ENCODE measurements around the gene EEF2. TPM values are rescaled to one million over a fixed set of nuclear protein-coding genes. Genes with fewer than 3 reads are reported as not detected.

The EEF2 gene
- total and polyA plus RNA-seq, 2 donors (not counting 1 experiment from before 2014, with no cell fraction given), result 1,449 to 3,167 TPM

GRCh38 chr19:4034048-4035017, 49.1 kb upstream of the EEF2 start:
- Histone ChIP-seq H2AFZ (ENCODE audit: insufficient read depth, low read depth, low read length, poor library complexity, severe bottlenecking) (no peak overlapping the region), H3K4me3 (ENCODE audit: control extremely low read depth in 1 of 5, extremely low read depth in 1 of 5, insufficient read depth in 1 of 5, low read depth in 2 of 5, low read length in 4 of 5) (no peak overlapping the region), H3K4me1 (ENCODE audit: control insufficient read depth in 2 of 2, insufficient read depth in 2 of 2, low read length in 2 of 2) (no peaks in the 10 kb centered on the region), H3K36me3 (replicated peaks in 1 of 2; ENCODE audit: control extremely low read depth in 1 of 2, control insufficient read depth in 1 of 2, extremely low read depth in 1 of 2, insufficient read depth in 2 of 2, low read length in 1 of 2) (peaks cover 0 to 44% of the 10 kb centered on the region in 2 experiments), H3K79me2 (ENCODE audit: control insufficient read depth, insufficient read depth, low read length) (peaks cover 16% of the 10 kb centered on the region), H4K20me1 (ENCODE audit: control insufficient read depth, insufficient read depth, low read length, poor library complexity, severe bottlenecking) (peaks cover 32% of the 10 kb centered on the region), H3K4me2 (replicated peaks; ENCODE audit: low read depth, low read length, poor library complexity, severe bottlenecking) (no peak overlapping the region), H3K27ac (ENCODE audit: low read length in 2 of 2) (no peak overlapping the region), H3K9me3 (ENCODE audit: control extremely low read depth in 1 of 3, control insufficient read depth in 2 of 3, insufficient read depth in 1 of 3, low read length in 2 of 3) (no peaks in the 10 kb centered on the region), H3K27me3 (replicated peaks in 1 of 4; ENCODE audit: control extremely low read depth in 1 of 4, control insufficient read depth in 3 of 4, insufficient read depth in 4 of 4, low read length in 3 of 4) (no peaks in the 10 kb centered on the region), H3K9ac (ENCODE audit: low read length) (no peak overlapping the region)
- ATAC-seq (ENCODE audit: low read depth) (no peak), DNase-seq (no peak)
- WGBS (ENCODE audit: insufficient coverage), result 94% methylated on average over 33 of the region's 34 CpGs
- H3K4me3 Mint-ChIP-seq, result no peak overlapping the region
- intact Hi-C loops (cut with micrococcal nuclease), result no loop called here
- POLR2A ChIA-PET, result no interaction called here
- no peaks in the 10 kb centered on the region for H3K9me3 Mint-ChIP-seq (ENCODE audit: insufficient read depth)
- TF ChIP-seq EZH2 (IDR thresholded peaks at IDR 0.05; ENCODE audit: borderline replicate concordance, insufficient read depth, low read depth, low read length, poor library complexity, severe bottlenecking) (no peak), CTCF (IDR thresholded peaks at IDR 0.05) (no peak)
- H3K4me1 Mint-ChIP-seq, result no peaks in the 10 kb centered on the region
- H3K27ac Mint-ChIP-seq, result no peak overlapping the region
- no peaks in the 10 kb centered on the region for H3K27me3 Mint-ChIP-seq
- CTCF ChIA-PET, result interaction anchor here (1.0 kb wide), 1 partner anchor 106 kb away, joined by 3 read pairs; no protein-coding TSS in a partner anchor
